Stomach (tissue), 4 donors: ENCODE results near the gene SLC29A1.

ENCODE experiments used
- POLR2A ChIP-seq, 4 donors: fragments of 450-650 bp; IDR thresholded peaks; one replicate each; pipeline ENCODE4 v1.6.1; 2016; ENCODE audit warnings: antibody characterized with exemption in 4 of 4, control low read depth in 2 of 4, mild to moderate bottlenecking in 1 of 4, moderate library complexity in 1 of 4
- TF ChIP-seq, protein P1 (sequence below), 7 experiments: fragments of 450-650 bp in 4 of 7; fragments of 200-600 bp in 3 of 7; sonication (generic) in 3 of 7; IDR thresholded peaks; one replicate each; pipeline ENCODE4 v1.5.1; 2016 to 2019; ENCODE audit warnings: antibody characterized with exemption in 7 of 7, control low read depth in 2 of 7, mild to moderate bottlenecking in 1 of 7

GRCh38 chr6:44250067-44250717, 26.8 kb downstream of the SLC29A1 start:
- TF ChIP-seq, protein P1, sequence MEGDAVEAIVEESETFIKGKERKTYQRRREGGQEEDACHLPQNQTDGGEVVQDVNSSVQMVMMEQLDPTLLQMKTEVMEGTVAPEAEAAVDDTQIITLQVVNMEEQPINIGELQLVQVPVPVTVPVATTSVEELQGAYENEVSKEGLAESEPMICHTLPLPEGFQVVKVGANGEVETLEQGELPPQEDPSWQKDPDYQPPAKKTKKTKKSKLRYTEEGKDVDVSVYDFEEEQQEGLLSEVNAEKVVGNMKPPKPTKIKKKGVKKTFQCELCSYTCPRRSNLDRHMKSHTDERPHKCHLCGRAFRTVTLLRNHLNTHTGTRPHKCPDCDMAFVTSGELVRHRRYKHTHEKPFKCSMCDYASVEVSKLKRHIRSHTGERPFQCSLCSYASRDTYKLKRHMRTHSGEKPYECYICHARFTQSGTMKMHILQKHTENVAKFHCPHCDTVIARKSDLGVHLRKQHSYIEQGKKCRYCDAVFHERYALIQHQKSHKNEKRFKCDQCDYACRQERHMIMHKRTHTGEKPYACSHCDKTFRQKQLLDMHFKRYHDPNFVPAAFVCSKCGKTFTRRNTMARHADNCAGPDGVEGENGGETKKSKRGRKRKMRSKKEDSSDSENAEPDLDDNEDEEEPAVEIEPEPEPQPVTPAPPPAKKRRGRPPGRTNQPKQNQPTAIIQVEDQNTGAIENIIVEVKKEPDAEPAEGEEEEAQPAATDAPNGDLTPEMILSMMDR (IDR thresholded peaks at IDR 0.05) = no peak
- TF ChIP-seq POLR2A (IDR thresholded peaks at IDR 0.05) = no peak
